Esophagus squamous epithelium (tissue), 4 donors: ENCODE data around the gene SAE1.

Experiments
- POLR2A ChIP-seq, 4 donors: fragments of 450-650 bp; IDR thresholded peaks; one replicate each; pipeline ENCODE4 v1.6.1; 2017; ENCODE audit warnings: antibody characterized with exemption in 4 of 4, mild to moderate bottlenecking in 4 of 4, moderate library complexity in 3 of 4
- TF ChIP-seq, protein P1 (sequence below), 6 experiments: fragments of 450-650 bp in 4 of 6; fragments of 200-600 bp in 2 of 6; sonication (generic) in 2 of 6; IDR thresholded peaks; one replicate each; pipeline ENCODE4 v1.5.1; 2016 to 2019; ENCODE audit warnings: antibody characterized with exemption in 6 of 6, mild to moderate bottlenecking in 4 of 6, moderate library complexity in 4 of 6

DNA sequence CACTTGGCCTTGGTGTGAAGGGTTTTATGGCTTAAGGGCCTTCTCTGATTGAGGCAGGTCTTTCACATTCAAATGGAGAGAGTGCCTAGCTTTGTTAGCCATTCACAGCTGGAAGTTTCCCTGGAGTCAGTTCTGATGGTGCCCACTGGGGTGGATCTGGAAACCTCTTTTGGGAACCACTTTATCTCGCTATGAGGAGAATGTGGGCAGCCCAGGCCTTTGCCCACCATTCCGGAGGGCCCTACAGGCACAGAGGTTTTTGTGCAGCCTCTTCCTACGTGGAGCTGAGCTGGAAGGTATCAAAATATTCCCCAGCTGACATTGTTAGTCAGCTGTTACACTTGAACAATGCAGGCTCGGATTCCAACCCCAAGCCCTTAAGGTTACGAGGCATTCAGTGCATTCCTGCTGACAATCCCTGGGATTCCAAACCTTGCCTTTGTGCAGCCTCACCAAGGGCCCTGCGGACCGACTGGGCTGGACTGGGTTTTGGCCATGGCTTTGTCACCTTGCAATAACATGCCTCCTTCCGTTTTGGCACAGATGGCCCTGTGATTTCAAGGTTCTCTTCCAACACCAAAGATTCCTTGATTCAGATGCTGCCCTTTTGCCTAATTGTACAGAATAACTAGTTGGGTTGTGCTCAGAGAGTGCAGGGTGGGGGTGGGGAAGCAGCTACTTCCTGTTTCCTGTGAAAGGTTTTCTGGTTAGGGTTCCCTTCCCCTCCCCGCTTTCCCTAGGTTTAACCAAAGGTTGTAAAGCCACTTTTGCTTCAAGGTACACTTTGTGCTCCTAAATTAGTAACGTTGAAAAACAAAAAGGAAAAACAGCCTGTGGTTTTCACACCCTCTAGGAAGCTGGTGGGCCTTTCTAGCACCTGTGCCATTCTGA, 27.0 kb downstream of the SAE1 start:
- TF ChIP-seq, protein P1, sequence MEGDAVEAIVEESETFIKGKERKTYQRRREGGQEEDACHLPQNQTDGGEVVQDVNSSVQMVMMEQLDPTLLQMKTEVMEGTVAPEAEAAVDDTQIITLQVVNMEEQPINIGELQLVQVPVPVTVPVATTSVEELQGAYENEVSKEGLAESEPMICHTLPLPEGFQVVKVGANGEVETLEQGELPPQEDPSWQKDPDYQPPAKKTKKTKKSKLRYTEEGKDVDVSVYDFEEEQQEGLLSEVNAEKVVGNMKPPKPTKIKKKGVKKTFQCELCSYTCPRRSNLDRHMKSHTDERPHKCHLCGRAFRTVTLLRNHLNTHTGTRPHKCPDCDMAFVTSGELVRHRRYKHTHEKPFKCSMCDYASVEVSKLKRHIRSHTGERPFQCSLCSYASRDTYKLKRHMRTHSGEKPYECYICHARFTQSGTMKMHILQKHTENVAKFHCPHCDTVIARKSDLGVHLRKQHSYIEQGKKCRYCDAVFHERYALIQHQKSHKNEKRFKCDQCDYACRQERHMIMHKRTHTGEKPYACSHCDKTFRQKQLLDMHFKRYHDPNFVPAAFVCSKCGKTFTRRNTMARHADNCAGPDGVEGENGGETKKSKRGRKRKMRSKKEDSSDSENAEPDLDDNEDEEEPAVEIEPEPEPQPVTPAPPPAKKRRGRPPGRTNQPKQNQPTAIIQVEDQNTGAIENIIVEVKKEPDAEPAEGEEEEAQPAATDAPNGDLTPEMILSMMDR (IDR thresholded peaks at IDR 0.05) = peak in 3 of 6 experiments; percentile 7 to 26 (median 20)
- TF ChIP-seq POLR2A (IDR thresholded peaks at IDR 0.05) = no peak
